ENCODE measurements around the gene PLXNA4.

- TF ChIP-seq EZH2 (IDR thresholded peaks at IDR 0.05; ENCODE audit: insufficient read depth, poor library complexity, severe bottlenecking), result no peak
- TF ChIP-seq EZH2phosphoT487 (IDR thresholded peaks at IDR 0.05; ENCODE audit: insufficient read depth, low read depth), result no peak
Observed at GRCh38 chr7:132220060-132220459, 356.2 kb downstream of the PLXNA4 start.

Measured in GM23248 (cell line).